Fibroblast of lung (primary cell): ENCODE measurements around the gene BMP8A. TPM values are rescaled to one million over a fixed set of nuclear protein-coding genes. Genes with fewer than 3 reads are reported as not detected.

Source experiments
- DNase-seq, 2 donors: peaks; one replicate each; pipeline versions ENCODE4 v3.0.0 to v3.0.0-alpha.2; 2010; ENCODE audit warnings: low read depth in 2 of 2
- H2AFZ ChIP-seq: 2 replicates; pipeline ENCODE4 v1.5.1; 2012; ENCODE audit warnings: low read length, control low read depth, inconsistent platforms
- H3K27ac ChIP-seq: 2 replicates; pipeline ENCODE4 v1.5.1; 2011; ENCODE audit warnings: low read length, control low read depth; ENCODE audit not compliant: insufficient read depth
- H3K27me3 ChIP-seq: 2 replicates; pipeline ENCODE4 v1.5.1; 2011; ENCODE audit warnings: mild to moderate bottlenecking, low read length; ENCODE audit not compliant: control insufficient read depth, insufficient read depth
- H3K36me3 ChIP-seq: 2 replicates; pipeline ENCODE4 v1.5.1; 2011; ENCODE audit warnings: low read length; ENCODE audit not compliant: control insufficient read depth, insufficient read depth
- H3K4me1 ChIP-seq: 2 replicates; pipeline ENCODE4 v1.5.1; 2011; ENCODE audit warnings: low read length; ENCODE audit not compliant: control insufficient read depth, insufficient read depth; ENCODE audit errors: extremely low read depth
- H3K4me2 ChIP-seq: 2 replicates; pipeline ENCODE4 v1.5.1; 2011; ENCODE audit warnings: low read length, control low read depth; ENCODE audit not compliant: insufficient read depth; ENCODE audit errors: extremely low read depth
- H3K4me3 ChIP-seq, 4 experiments: fragments of 200-600 bp in 1 of 4; sonication (generic) in 1 of 4; replicated peaks in 1 of 4; 2 replicates each; pipeline ENCODE4 v1.5.1; 2011 to 2016; ENCODE audit warnings: low read length in 4 of 4, low read depth in 3 of 4, mild to moderate bottlenecking in 3 of 4, control low read depth in 2 of 4, inconsistent platforms in 1 of 4, mixed read lengths in 1 of 4; ENCODE audit not compliant: insufficient read depth in 1 of 4; ENCODE audit errors: control extremely low read depth in 1 of 4
- H3K79me2 ChIP-seq: 2 replicates; pipeline ENCODE4 v1.5.1; 2012; ENCODE audit warnings: mild to moderate bottlenecking, low read length, inconsistent platforms; ENCODE audit not compliant: control insufficient read depth, insufficient read depth
- H3K9ac ChIP-seq: 2 replicates; pipeline ENCODE4 v1.5.1; 2011; ENCODE audit warnings: mild to moderate bottlenecking, low read length, control low read depth; ENCODE audit not compliant: insufficient read depth
- H3K9me3 ChIP-seq: 2 replicates; pipeline ENCODE4 v1.5.1; 2012; ENCODE audit warnings: low read depth, low read length; ENCODE audit not compliant: control insufficient read depth, insufficient read depth
- H4K20me1 ChIP-seq: 2 replicates; pipeline ENCODE4 v1.5.1; 2011; ENCODE audit warnings: low read length; ENCODE audit not compliant: control insufficient read depth, insufficient read depth; ENCODE audit errors: extremely low read depth
- EZH2 ChIP-seq: IDR thresholded peaks from 2 replicates; pipeline ENCODE4 v1.5.1; 2012; ENCODE audit warnings: low read length, control low read depth, mild to moderate bottlenecking; ENCODE audit errors: missing control alignments
- polyA plus RNA-seq, 2 donors: library from polyadenylated mRNA; depleted of rRNA in 1 of 2; stranded (reverse) in 1 of 2; unstranded in 1 of 2; fragments of >200 nt; gene quantifications; 2 replicates each; pipeline ENCODE4 v1.2.1, GENCODE V29; 2011 to 2012; ENCODE audit warnings: missing spikeins in 1 of 2
- total RNA-seq: library from RNA; depleted of rRNA; stranded (reverse); fragments of >200 nt; gene quantifications from 2 replicates; pipeline ENCODE4 v1.2.1, GENCODE V29; 2014
- TF ChIP-seq, protein P1 (sequence below), 2 donors: IDR thresholded peaks in 1 of 2; conservative IDR thresholded peaks in 1 of 2; 1 replicate in 1 of 2; 2 replicates in 1 of 2; pipeline ENCODE4 v1.5.1; 2011 to 2012; ENCODE audit warnings: low read length in 2 of 2, control low read depth in 1 of 2, inconsistent platforms in 1 of 2, low read depth in 1 of 2, mild to moderate bottlenecking in 1 of 2

BMP8A gene
- total and polyA plus RNA-seq, 2 donors (not counting 1 experiment from before 2014, with no cell fraction given), result 0.33 to 0.41 TPM

- no peaks in the 10 kb centered on the region for H3K27me3 ChIP-seq
- no peak overlapping the region for H3K9ac ChIP-seq
- H3K4me2 ChIP-seq, result no peak overlapping the region
- no peaks in the 10 kb centered on the region for H3K9me3 ChIP-seq
- no peak for DNase-seq
- no peak overlapping the region for H3K27ac ChIP-seq
- H3K4me1 ChIP-seq, result no peaks in the 10 kb centered on the region
- H3K4me3 ChIP-seq, result no peak overlapping the region
- TF ChIP-seq, protein P1, sequence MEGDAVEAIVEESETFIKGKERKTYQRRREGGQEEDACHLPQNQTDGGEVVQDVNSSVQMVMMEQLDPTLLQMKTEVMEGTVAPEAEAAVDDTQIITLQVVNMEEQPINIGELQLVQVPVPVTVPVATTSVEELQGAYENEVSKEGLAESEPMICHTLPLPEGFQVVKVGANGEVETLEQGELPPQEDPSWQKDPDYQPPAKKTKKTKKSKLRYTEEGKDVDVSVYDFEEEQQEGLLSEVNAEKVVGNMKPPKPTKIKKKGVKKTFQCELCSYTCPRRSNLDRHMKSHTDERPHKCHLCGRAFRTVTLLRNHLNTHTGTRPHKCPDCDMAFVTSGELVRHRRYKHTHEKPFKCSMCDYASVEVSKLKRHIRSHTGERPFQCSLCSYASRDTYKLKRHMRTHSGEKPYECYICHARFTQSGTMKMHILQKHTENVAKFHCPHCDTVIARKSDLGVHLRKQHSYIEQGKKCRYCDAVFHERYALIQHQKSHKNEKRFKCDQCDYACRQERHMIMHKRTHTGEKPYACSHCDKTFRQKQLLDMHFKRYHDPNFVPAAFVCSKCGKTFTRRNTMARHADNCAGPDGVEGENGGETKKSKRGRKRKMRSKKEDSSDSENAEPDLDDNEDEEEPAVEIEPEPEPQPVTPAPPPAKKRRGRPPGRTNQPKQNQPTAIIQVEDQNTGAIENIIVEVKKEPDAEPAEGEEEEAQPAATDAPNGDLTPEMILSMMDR (conservative IDR thresholded peaks at IDR 0.05 in 1 of 2, IDR thresholded peaks at IDR 0.05 in 1 of 2; ENCODE audit: low read depth in 1 of 2, low read length in 2 of 2), result no peak
- no peak for TF ChIP-seq EZH2
- no peak overlapping the region for H2AFZ ChIP-seq
- peaks cover 46% of the 10 kb centered on the region for H3K79me2 ChIP-seq
- peaks cover 8% of the 10 kb centered on the region for H4K20me1 ChIP-seq
- peaks cover 51% of the 10 kb centered on the region for H3K36me3 ChIP-seq
Observed at GRCh38 chr1:39568208-39568607, 76.8 kb downstream of the BMP8A start.

GRCh38 chr1:39569034-39569433, 77.6 kb downstream of the BMP8A start:
- H3K4me3 ChIP-seq, result no peak overlapping the region
- H3K9ac ChIP-seq, result no peak overlapping the region
- H3K4me1 ChIP-seq, result peaks cover 4% of the 10 kb centered on the region
- no peaks in the 10 kb centered on the region for H3K27me3 ChIP-seq
- H3K4me2 ChIP-seq, result no peak overlapping the region
- H2AFZ ChIP-seq, result no peak overlapping the region
- peaks cover 54% of the 10 kb centered on the region for H3K79me2 ChIP-seq
- no peak for DNase-seq
- no peaks in the 10 kb centered on the region for H3K9me3 ChIP-seq
- H4K20me1 ChIP-seq, result peaks cover 8% of the 10 kb centered on the region
- peaks cover 43% of the 10 kb centered on the region for H3K36me3 ChIP-seq
- no peak for TF ChIP-seq EZH2
- TF ChIP-seq, protein P1 (conservative IDR thresholded peaks at IDR 0.05 in 1 of 2, IDR thresholded peaks at IDR 0.05 in 1 of 2; ENCODE audit: low read depth in 1 of 2, low read length in 2 of 2), result no peak
- no peak overlapping the region for H3K27ac ChIP-seq

- Histone ChIP-seq H2AFZ (no peak overlapping the region), H3K4me2 (no peak overlapping the region), H3K4me3 (no peak overlapping the region), H3K79me2 (peaks cover 70% of the 10 kb centered on the region), H4K20me1 (peaks cover 11% of the 10 kb centered on the region), H3K4me1 (peaks cover 5% of the 10 kb centered on the region), H3K27me3 (no peaks in the 10 kb centered on the region), H3K9ac (no peak overlapping the region), H3K27ac (no peak overlapping the region), H3K36me3 (peaks cover 39% of the 10 kb centered on the region), H3K9me3 (no peaks in the 10 kb centered on the region)
- no peak for TF ChIP-seq EZH2
- TF ChIP-seq, protein P1 (conservative IDR thresholded peaks at IDR 0.05 in 1 of 2, IDR thresholded peaks at IDR 0.05 in 1 of 2; ENCODE audit: low read depth in 1 of 2, low read length in 2 of 2), result no peak
- no peak for DNase-seq
Observed at GRCh38 chr1:39570477-39571177, 79.2 kb downstream of the BMP8A start.
